SK-N-SH (cell line): ENCODE data around the gene SNX33.
"Not testable (repeated sequence)": the region's sequence is repeated elsewhere in the genome, so short reads cannot be mapped to it uniquely, and the experiment has no call there.

Experiments
- CTCF ChIP-seq: fragments of 200-600 bp; sonication (generic); IDR thresholded peaks from 2 replicates; pipeline ENCODE4 v1.6.1; 2017; ENCODE audit warnings: antibody characterized with exemption, mild to moderate bottlenecking, moderate library complexity
- EP300 ChIP-seq, 2 experiments: IDR thresholded peaks; 2 replicates each; pipeline versions ENCODE4 v1.4.0 to v1.6.1; 2012; ENCODE audit warnings: borderline replicate concordance in 1 of 2, low read depth in 1 of 2, low read length in 1 of 2

- not testable (repeated sequence) for TF ChIP-seq CTCF; EP300 (IDR thresholded peaks at IDR 0.05; ENCODE audit: borderline replicate concordance in 1 of 2, low read depth in 1 of 2, low read length in 1 of 2)
Measured at GRCh38 chr15:75693028-75693427, 45.3 kb downstream of the SNX33 start.
